NB4 (cell line): ENCODE data around the gene UTY.

ENCODE experiments used
- CTCF ChIP-seq: IDR thresholded peaks from one replicate; pipeline ENCODE4 v1.5.1; 2012; ENCODE audit warnings: low read depth, low read length
- MYC ChIP-seq: IDR thresholded peaks from 2 replicates; pipeline ENCODE4 v1.6.1; 2011; ENCODE audit warnings: low read depth, low read length
- POLR2A ChIP-seq: IDR thresholded peaks from 2 replicates; pipeline ENCODE4 v1.6.1; 2011; ENCODE audit warnings: mild to moderate bottlenecking; ENCODE audit not compliant: insufficient read length; ENCODE audit errors: extremely low read depth
- TF ChIP-seq, protein P1 (sequence below): IDR thresholded peaks from 2 replicates; pipeline ENCODE4 v1.6.1; 2011; ENCODE audit warnings: low read depth, low read length

- TF ChIP-seq CTCF (no peak), POLR2A (no peak), MYC (no peak)
- TF ChIP-seq, protein P1, sequence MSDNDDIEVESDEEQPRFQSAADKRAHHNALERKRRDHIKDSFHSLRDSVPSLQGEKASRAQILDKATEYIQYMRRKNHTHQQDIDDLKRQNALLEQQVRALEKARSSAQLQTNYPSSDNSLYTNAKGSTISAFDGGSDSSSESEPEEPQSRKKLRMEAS = no peak
Observed at GRCh38 chrY:13291199-13291598, 188.6 kb downstream of the UTY start.
